ENCODE data around the gene ZNF101.

ZNF101 gene

GRCh38 chr19:19642506-19643157 is 26.0 kb upstream of the ZNF101 start:
- DNase-seq, result no peak

GRCh38 chr19:19643158-19644053 is 25.2 kb upstream of the ZNF101 start, which contains the start of gene GMIP:
Gene GMIP, minus strand, starts transcription at chr19:19643657. Its CDS starts 128 bp downstream, at chr19:19643529.
- DNase-seq, result peak; percentile 29

GRCh38 chr19:19644054-19644388 is 24.6 kb upstream of the ZNF101 start:
- DNase-seq, result no peak

GRCh38 chr19:19645233-19645870 is 23.3 kb upstream of the ZNF101 start:
- DNase-seq, result no peak

- DNase-seq, result no peak
These were observed 21.4 kb upstream of the ZNF101 start for GRCh38 chr19:19647037-19647835.

- no peak for DNase-seq
These were observed 19.5 kb upstream of the ZNF101 start for GRCh38 chr19:19649155-19649554.

- DNase-seq, result no peak
These were observed 19.1 kb upstream of the ZNF101 start for GRCh38 chr19:19649580-19649995.

- no peak for DNase-seq
These were observed 18.3 kb upstream of the ZNF101 start for GRCh38 chr19:19650331-19650730.

- no peak for DNase-seq
These were observed 17.6 kb upstream of the ZNF101 start for GRCh38 chr19:19651076-19651475.

GRCh38 chr19:19652482-19653295 is 15.9 kb upstream of the ZNF101 start:
- DNase-seq, result no peak

GRCh38 chr19:19653597-19654147 is 15.0 kb upstream of the ZNF101 start:
- DNase-seq, result no peak

- no peak for DNase-seq
These were observed 14.2 kb upstream of the ZNF101 start for GRCh38 chr19:19654441-19654840.

GRCh38 chr19:19655051-19655594 is 13.5 kb upstream of the ZNF101 start:
- DNase-seq, result no peak

- no peak for DNase-seq
These were observed 12.8 kb upstream of the ZNF101 start for GRCh38 chr19:19655641-19656343.

- no peak for DNase-seq
These were observed 11.9 kb upstream of the ZNF101 start for GRCh38 chr19:19656451-19657396.

- DNase-seq, result no peak
These were observed 11.2 kb upstream of the ZNF101 start for GRCh38 chr19:19657397-19657783.

- DNase-seq, result no peak
These were observed 8.9 kb upstream of the ZNF101 start for GRCh38 chr19:19659646-19660245.

GRCh38 chr19:19661141-19661674 is 7.4 kb upstream of the ZNF101 start:
- DNase-seq, result no peak
